ENCODE data around the gene NDC80. TPM values are rescaled to one million over a fixed set of nuclear protein-coding genes. Genes with fewer than 3 reads are reported as not detected.

NDC80 gene
- total RNA-seq, 3 donors from 2014 or later (not counting 1 experiment from before 2014, with no cell fraction given) = 3.4 to 6.5 (median 5.5) TPM

DNA sequence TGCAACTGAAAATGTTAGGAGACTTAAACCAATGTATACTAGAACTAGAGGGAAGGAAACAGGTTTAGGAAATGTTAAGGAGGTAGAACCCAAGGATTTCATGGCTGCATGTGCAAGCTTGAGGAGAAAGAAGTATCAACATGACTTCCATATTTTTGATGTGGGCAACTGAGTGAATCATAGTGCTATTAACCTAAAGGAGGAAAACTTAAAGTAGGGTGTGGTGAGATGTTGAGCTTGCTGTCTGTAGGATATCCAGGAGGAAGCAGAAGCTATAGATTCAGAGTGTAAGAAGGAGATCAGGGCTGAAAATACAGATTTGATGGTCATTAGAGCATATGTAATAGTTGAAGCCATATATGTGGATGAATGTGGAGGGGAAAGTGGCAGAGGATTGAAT, 31.5 kb downstream of the NDC80 start:
- no peaks in the 10 kb centered on the region for H3K9me3 Mint-ChIP-seq
- H3K4me3 ChIP-seq (ENCODE audit: low read length) = no peak overlapping the region
- H3K27me3 ChIP-seq (ENCODE audit: control insufficient read depth, insufficient read depth, low read length) = no peaks in the 10 kb centered on the region
- H3K27ac Mint-ChIP-seq = peak overlapping the region in 1 of 2 donors; percentile 1
- ATAC-seq (no peak), DNase-seq (no peak)
- TF ChIP-seq, protein P1, sequence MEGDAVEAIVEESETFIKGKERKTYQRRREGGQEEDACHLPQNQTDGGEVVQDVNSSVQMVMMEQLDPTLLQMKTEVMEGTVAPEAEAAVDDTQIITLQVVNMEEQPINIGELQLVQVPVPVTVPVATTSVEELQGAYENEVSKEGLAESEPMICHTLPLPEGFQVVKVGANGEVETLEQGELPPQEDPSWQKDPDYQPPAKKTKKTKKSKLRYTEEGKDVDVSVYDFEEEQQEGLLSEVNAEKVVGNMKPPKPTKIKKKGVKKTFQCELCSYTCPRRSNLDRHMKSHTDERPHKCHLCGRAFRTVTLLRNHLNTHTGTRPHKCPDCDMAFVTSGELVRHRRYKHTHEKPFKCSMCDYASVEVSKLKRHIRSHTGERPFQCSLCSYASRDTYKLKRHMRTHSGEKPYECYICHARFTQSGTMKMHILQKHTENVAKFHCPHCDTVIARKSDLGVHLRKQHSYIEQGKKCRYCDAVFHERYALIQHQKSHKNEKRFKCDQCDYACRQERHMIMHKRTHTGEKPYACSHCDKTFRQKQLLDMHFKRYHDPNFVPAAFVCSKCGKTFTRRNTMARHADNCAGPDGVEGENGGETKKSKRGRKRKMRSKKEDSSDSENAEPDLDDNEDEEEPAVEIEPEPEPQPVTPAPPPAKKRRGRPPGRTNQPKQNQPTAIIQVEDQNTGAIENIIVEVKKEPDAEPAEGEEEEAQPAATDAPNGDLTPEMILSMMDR (IDR thresholded peaks at IDR 0.05) = no peak
- no peaks in the 10 kb centered on the region for H3K36me3 Mint-ChIP-seq
- H3K4me1 ChIP-seq (ENCODE audit: control insufficient read depth, insufficient read depth, low read length) = peaks cover 3% of the 10 kb centered on the region
- H3K4me1 Mint-ChIP-seq = peaks cover 22% of the 10 kb centered on the region in 2 donors
- no peak overlapping the region for H3K27ac ChIP-seq (ENCODE audit: low read length)
- H3K4me3 Mint-ChIP-seq = no peak overlapping the region
- no peaks in the 10 kb centered on the region for H3K27me3 Mint-ChIP-seq (ENCODE audit: low read depth in 2 of 2)
- H3K9me3 ChIP-seq (ENCODE audit: control insufficient read depth, insufficient read depth, low read length) = no peaks in the 10 kb centered on the region
- H3K36me3 ChIP-seq (ENCODE audit: control insufficient read depth, insufficient read depth, low read length) = no peaks in the 10 kb centered on the region
- intact Hi-C loops (cut with micrococcal nuclease) = no loop called here

DNA sequence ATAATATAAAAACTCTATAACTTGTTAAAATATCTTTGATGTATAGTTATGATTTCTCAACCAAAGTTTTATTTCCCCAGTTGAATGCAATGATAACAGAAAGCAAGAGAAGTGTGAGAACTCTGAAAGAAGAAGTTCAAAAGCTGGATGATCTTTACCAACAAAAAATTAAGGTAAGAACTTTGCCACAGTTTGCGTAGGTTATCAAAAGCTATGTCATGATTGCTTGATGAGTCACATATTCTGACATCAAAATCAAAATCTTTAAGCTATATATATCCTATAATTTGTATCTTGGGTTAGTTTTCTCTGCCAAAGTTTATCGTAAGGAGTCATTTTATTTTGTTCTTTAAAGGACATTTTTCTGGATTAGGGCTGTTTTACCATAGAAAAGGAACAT, 35.0 kb downstream of the NDC80 start:
- 14% methylated on average over 1 of the region's 2 CpGs for WGBS (ENCODE audit: insufficient coverage)
- Histone ChIP-seq H3K27me3 (ENCODE audit: control insufficient read depth, insufficient read depth, low read length) (no peaks in the 10 kb centered on the region), H3K27ac (ENCODE audit: low read length) (peak overlapping the region; percentile 70), H3K4me3 (ENCODE audit: low read length) (no peak overlapping the region), H3K4me1 (ENCODE audit: control insufficient read depth, insufficient read depth, low read length) (peaks cover 3% of the 10 kb centered on the region), H3K36me3 (ENCODE audit: control insufficient read depth, insufficient read depth, low read length) (no peaks in the 10 kb centered on the region), H3K9me3 (ENCODE audit: control insufficient read depth, insufficient read depth, low read length) (no peaks in the 10 kb centered on the region)
- ATAC-seq (peak; percentile 39 to 49 (median 39)), DNase-seq (peak in 1 of 2 donors; percentile 60)
- intact Hi-C loops (cut with micrococcal nuclease) = loop anchor here (1.0 to 5.0 kb wide), 2 partner anchors 30 to 51 kb away; partner anchors contain the start of gene SMCHD1
- peak overlapping the region; percentile 74 for H3K4me3 Mint-ChIP-seq
- TF ChIP-seq, protein P1 (IDR thresholded peaks at IDR 0.05) = no peak
- H3K27ac Mint-ChIP-seq = peak overlapping the region; percentile 89 to 92
- no peaks in the 10 kb centered on the region for H3K9me3 Mint-ChIP-seq
- H3K27me3 Mint-ChIP-seq (ENCODE audit: low read depth in 2 of 2) = no peaks in the 10 kb centered on the region
- peaks cover 20 to 21% of the 10 kb centered on the region in 2 donors for H3K4me1 Mint-ChIP-seq
- H3K36me3 Mint-ChIP-seq = no peaks in the 10 kb centered on the region

DNA sequence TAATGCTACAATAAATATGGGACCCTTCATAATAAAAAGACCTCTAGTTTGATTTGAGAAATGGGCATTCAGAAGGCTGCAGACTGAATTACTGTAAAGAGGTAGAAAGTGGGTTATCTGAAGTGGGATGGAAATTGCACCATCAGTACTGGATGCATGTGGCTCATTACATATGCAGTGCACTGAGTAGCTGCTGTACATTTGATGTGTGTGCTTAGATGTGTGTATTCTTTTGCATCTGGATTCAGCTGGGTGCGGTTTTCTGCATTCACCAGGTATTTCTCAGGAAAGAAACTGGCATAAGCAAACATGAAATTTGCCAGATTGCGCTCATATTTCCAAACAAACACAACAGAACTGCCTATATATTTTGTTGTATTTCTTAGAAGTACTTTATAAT, 38.2 kb downstream of the NDC80 start:
- Histone ChIP-seq H3K4me1 (ENCODE audit: control insufficient read depth, insufficient read depth, low read length) (peaks cover 3% of the 10 kb centered on the region), H3K4me3 (ENCODE audit: low read length) (no peak overlapping the region), H3K36me3 (ENCODE audit: control insufficient read depth, insufficient read depth, low read length) (no peaks in the 10 kb centered on the region), H3K27me3 (ENCODE audit: control insufficient read depth, insufficient read depth, low read length) (no peaks in the 10 kb centered on the region), H3K27ac (ENCODE audit: low read length) (no peak overlapping the region), H3K9me3 (ENCODE audit: control insufficient read depth, insufficient read depth, low read length) (no peaks in the 10 kb centered on the region)
- H3K27me3 Mint-ChIP-seq (ENCODE audit: low read depth in 2 of 2) = no peaks in the 10 kb centered on the region
- no peak for ATAC-seq
- no peaks in the 10 kb centered on the region for H3K36me3 Mint-ChIP-seq
- intact Hi-C loops (cut with micrococcal nuclease) = loop anchor here (5.0 kb wide), 1 partner anchor 48 kb away; the partner anchor contains the start of gene SMCHD1
- no peaks in the 10 kb centered on the region for H3K9me3 Mint-ChIP-seq
- H3K4me1 Mint-ChIP-seq = peaks cover 16 to 17% of the 10 kb centered on the region in 2 donors
- peak overlapping the region in 1 of 2 donors; percentile 26 for H3K27ac Mint-ChIP-seq
- DNase-seq = no peak
- H3K4me3 Mint-ChIP-seq = no peak overlapping the region
- 100% methylated on average over 1 of the region's 2 CpGs for WGBS (ENCODE audit: insufficient coverage)
- TF ChIP-seq, protein P1 (IDR thresholded peaks at IDR 0.05) = no peak

DNA sequence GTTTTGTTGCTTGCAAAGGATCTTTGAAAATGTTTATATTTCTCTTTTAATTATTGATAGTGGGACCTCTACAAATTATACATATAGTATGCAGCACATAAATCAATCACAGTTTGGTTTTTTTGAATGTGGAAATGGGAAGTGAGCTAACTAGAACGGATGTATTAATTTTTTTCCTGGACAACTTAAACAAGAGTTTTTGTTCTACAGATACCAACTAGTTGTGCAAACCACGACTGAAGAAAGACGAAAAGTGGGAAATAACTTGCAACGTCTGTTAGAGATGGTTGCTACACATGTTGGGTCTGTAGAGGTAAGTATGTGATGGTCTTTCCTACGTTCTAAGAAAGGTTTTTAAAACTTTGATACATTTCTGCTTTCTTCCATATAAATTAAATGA, 39.2 kb downstream of the NDC80 start:
- Histone ChIP-seq H3K4me1 (ENCODE audit: control insufficient read depth, insufficient read depth, low read length) (no peaks in the 10 kb centered on the region), H3K9me3 (ENCODE audit: control insufficient read depth, insufficient read depth, low read length) (no peaks in the 10 kb centered on the region), H3K27me3 (ENCODE audit: control insufficient read depth, insufficient read depth, low read length) (no peaks in the 10 kb centered on the region), H3K36me3 (ENCODE audit: control insufficient read depth, insufficient read depth, low read length) (no peaks in the 10 kb centered on the region), H3K4me3 (ENCODE audit: low read length) (no peak overlapping the region), H3K27ac (ENCODE audit: low read length) (no peak overlapping the region)
- intact Hi-C loops (cut with micrococcal nuclease) = no loop called here
- ATAC-seq (no peak), DNase-seq (no peak)
- Mint-ChIP-seq H3K4me3 (no peak overlapping the region), H3K36me3 (no peaks in the 10 kb centered on the region), H3K9me3 (no peaks in the 10 kb centered on the region), H3K4me1 (peaks cover 6 to 8% of the 10 kb centered on the region in 2 donors), H3K27ac (no peak overlapping the region), H3K27me3 (ENCODE audit: low read depth in 2 of 2) (no peaks in the 10 kb centered on the region)
- WGBS (ENCODE audit: insufficient coverage) = no CpG with 5 or more reads among the region's 5 CpGs
- TF ChIP-seq, protein P1 (IDR thresholded peaks at IDR 0.05) = no peak
